KG1 (cell line): ENCODE measurements around the gene EHBP1.
"Not testable (repeated sequence)": the region's sequence is repeated elsewhere in the genome, so short reads cannot be mapped to it uniquely, and the experiment has no call there.

Source experiments
- DNase-seq: peaks from one replicate; lab custom pipeline; 2025; lab: John Stamatoyannopoulos, UW

Gene EHBP1

GRCh38 chr2:63073994-63074393 lies 368.5 kb downstream of the EHBP1 start:
- no peak for DNase-seq

GRCh38 chr2:63074399-63074798 lies 368.9 kb downstream of the EHBP1 start:
- DNase-seq = not testable (repeated sequence)

- DNase-seq = no peak
Measured at GRCh38 chr2:63078852-63079606, 373.5 kb downstream of the EHBP1 start.

GRCh38 chr2:63081404-63081803 lies 375.9 kb downstream of the EHBP1 start:
- DNase-seq = no peak

DNA sequence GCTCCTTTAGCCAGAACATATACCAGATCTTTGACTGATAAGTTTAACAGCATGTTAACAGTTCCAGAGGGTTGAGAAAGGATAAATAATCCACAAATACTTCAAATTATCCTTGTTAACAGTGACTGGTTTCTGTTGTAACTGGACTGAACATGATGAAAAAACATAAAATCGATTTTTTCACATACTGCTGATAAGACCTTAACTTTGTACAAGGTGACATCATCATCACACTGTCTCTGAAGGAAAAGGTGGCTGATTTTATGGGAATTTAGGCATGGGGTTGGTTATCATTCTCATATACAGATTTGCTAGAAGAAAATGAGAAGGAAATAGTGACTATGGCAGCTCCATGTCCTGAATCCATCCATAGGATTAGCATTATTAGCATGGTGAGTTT lies 381.2 kb downstream of the EHBP1 start:
- no peak for DNase-seq

DNA sequence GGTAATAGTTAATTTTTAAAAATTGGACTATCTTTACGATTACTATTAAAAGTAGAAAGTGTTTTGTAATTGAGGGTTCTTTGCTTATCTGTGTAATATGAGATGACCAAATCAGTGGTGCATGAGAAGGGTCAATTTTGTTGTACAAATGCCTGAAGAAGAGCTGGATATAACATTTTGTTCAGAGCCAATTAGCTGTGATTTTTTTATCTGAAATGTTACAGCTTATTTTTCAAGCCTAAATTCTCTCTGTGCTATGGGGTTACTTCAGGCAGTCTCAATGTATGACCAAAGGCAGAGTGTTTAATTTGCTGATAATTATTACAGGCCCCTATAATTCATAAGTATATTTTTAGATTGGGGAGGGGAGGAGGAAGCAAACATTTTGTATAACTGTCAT lies 386.9 kb downstream of the EHBP1 start:
- no peak for DNase-seq

DNA sequence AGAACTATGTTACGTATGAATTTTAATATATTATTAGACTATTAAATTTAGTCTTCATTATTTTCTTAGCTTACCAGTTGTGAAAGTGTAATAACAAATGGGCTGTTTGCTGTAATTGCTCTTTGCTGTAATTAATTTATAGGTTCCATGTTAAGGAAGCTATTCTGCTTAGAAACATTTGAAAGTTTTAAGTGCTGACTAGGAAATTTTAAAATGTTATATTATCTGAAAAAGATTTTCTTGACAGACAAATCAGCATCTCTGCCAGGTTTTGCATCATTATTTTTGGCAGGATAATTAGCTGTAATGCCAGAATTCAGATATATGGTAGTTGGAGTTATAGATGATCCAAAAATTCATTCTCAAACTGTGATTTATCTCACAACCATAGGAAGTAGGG lies 387.3 kb downstream of the EHBP1 start:
- no peak for DNase-seq

DNA sequence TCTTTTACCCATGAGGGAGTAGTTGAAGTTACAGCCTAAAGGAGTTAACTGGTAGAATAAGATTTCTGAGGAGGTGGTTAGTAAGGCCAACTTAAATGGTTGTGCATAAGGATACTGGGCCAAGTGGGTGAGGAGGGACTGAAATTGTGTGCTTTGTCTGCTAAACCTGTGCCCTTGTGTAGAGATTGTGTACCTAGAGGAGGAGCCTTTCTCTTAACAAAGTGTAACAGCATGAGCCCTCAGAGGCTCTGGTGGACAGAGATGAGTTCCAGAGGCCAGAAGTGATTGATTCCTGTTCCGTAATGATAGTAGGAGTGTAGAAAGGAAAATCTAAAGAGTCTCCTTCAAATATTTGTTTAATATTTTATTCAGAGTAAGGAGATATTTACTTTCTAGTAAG lies 388.0 kb downstream of the EHBP1 start:
- no peak for DNase-seq
